ENCODE measurements around the gene CAVIN4. TPM values are rescaled to one million over a fixed set of nuclear protein-coding genes. Genes with fewer than 3 reads are reported as not detected.

The CAVIN4 gene
- total RNA-seq (2022; extraction: Qiagen RNA extraction; ENCODE audit: low read depth) = 0.35 to 0.65 TPM (median 0.45 TPM) in 5 replicates

GRCh38 chr9:100577776-100578448 is at the start of gene CAVIN4:
Gene CAVIN4 (plus strand): TSS chr9:100578079. CDS start chr9:100578144, 65 bp downstream.

Other genes with a start within 250 kb of the CAVIN4 start
- gene TEX10, start 225.1 kb upstream of the CAVIN4 start, total RNA-seq (2022; extraction: Qiagen RNA extraction; ENCODE audit: low read depth) = 25.8 to 28.3 TPM (median 27.0 TPM) in 5 replicates
- gene MSANTD3, start 150.9 kb upstream of the CAVIN4 start, total RNA-seq (2022; extraction: Qiagen RNA extraction; ENCODE audit: low read depth) = 58.0 to 75.2 TPM (median 67.3 TPM) in 5 replicates
- 1.0 to 1.3 TPM (median 1.1 TPM) in 5 replicates for gene TMEFF1, start 104.9 kb upstream of the CAVIN4 start, total RNA-seq (2022; extraction: Qiagen RNA extraction; ENCODE audit: low read depth)

Measured in A549 treated with GW870086 at 1 μM for 4 hours (cell line).